H1 (cell line): ENCODE measurements around the gene RGL3. TPM values are rescaled to one million over a fixed set of nuclear protein-coding genes. Genes with fewer than 3 reads are reported as not detected.

Source experiments
- CTCF ChIA-PET: fragments of 300-600 bp; sonication (Branson Sonifier 250); formaldehyde crosslinking; loops from one replicate; lab custom pipeline; 2021; ENCODE audit not compliant: partially characterized antibody; lab: Charles Lee
- POLR2A ChIA-PET: fragments of 300-600 bp; sonication (Branson Sonifier 250); formaldehyde crosslinking; loops from one replicate; lab custom pipeline; 2021; ENCODE audit warnings: inconsistent platforms; ENCODE audit not compliant: partially characterized antibody; lab: Charles Lee
- DNase-seq, 2 experiments: peaks; one replicate each; pipeline versions ENCODE4 v3.0.0 to v3.0.0-alpha.2; 2010 to 2022; ENCODE audit warnings: low spot score in 2 of 2, low read depth in 1 of 2, mixed read lengths in 1 of 2
- FAIRE-seq: peaks from 2 replicates; lab custom pipeline; 2011; peaks lifted over from hg19 to GRCh38; lab: Jason Lieb, UNC
- H2AFZ ChIP-seq: 2 replicates; pipeline ENCODE4 v1.8.1; 2012; ENCODE audit warnings: low read length, inconsistent platforms
- H2AK5ac ChIP-seq: 2 replicates; pipeline ENCODE4 v1.6.1; 2013; ENCODE audit warnings: low read depth, low read length
- H2BK120ac ChIP-seq: replicated peaks from 2 replicates; pipeline ENCODE3; 2013; ENCODE audit warnings: low read depth, low read length, inconsistent platforms
- H2BK12ac ChIP-seq: 2 replicates; pipeline ENCODE4 v1.6.1; 2013; ENCODE audit warnings: low read depth, low read length
- H2BK15ac ChIP-seq: 2 replicates; pipeline ENCODE4 v1.6.1; 2013; ENCODE audit warnings: low read length
- H2BK20ac ChIP-seq: 2 replicates; pipeline ENCODE4 v1.6.1; 2013; ENCODE audit warnings: low read length
- H2BK5ac ChIP-seq: 2 replicates; pipeline ENCODE4 v1.6.1; 2013; ENCODE audit warnings: low read depth, low read length
- H3K14ac ChIP-seq: 2 replicates; pipeline ENCODE4 v1.6.1; 2013; ENCODE audit warnings: inconsistent platforms; ENCODE audit not compliant: insufficient read length
- H3K18ac ChIP-seq: 2 replicates; pipeline ENCODE4 v1.6.1; 2013; ENCODE audit warnings: low read length; ENCODE audit errors: extremely low read depth
- H3K23ac ChIP-seq: 2 replicates; pipeline ENCODE4 v1.6.1; 2013; ENCODE audit warnings: inconsistent platforms; ENCODE audit not compliant: insufficient read length
- H3K23me2 ChIP-seq: 2 replicates; pipeline ENCODE4 v1.6.1; 2013; ENCODE audit warnings: low read depth, low read length
- H3K27ac ChIP-seq: 2 replicates; pipeline ENCODE4 v1.6.1; 2011; ENCODE audit warnings: low read depth, low read length, inconsistent platforms
- H3K27me3 ChIP-seq, 4 experiments: replicated peaks in 1 of 4; 1 replicate in 1 of 4; 2 replicates in 3 of 4; pipeline versions ENCODE4 v1.6.1 to v1.8.1; 2011 to 2013; ENCODE audit warnings: low read length in 3 of 4, mild to moderate bottlenecking in 3 of 4, inconsistent platforms in 2 of 4, mixed read lengths in 2 of 4, moderate library complexity in 1 of 4; ENCODE audit not compliant: control insufficient read depth in 3 of 4, insufficient read depth in 3 of 4; ENCODE audit errors: extremely low read depth in 1 of 4
- H3K36me3 ChIP-seq, 4 experiments: 2 replicates each; pipeline versions ENCODE4 v1.6.1 to v1.8.1; 2011 to 2013; ENCODE audit warnings: mild to moderate bottlenecking in 4 of 4, low read length in 3 of 4, moderate library complexity in 2 of 4, control low read depth in 1 of 4, inconsistent platforms in 1 of 4; ENCODE audit not compliant: insufficient read depth in 4 of 4, control insufficient read depth in 2 of 4
- H3K4ac ChIP-seq: replicated peaks from 2 replicates; pipeline ENCODE3; 2013; ENCODE audit warnings: low read length, low read depth, mixed read lengths, inconsistent platforms; ENCODE audit not compliant: insufficient read length
- H3K4me1 ChIP-seq, 4 experiments: replicated peaks in 1 of 4; 1 replicate in 1 of 4; 2 replicates in 3 of 4; pipeline versions ENCODE4 v1.6.1 to v1.8.1; 2011 to 2013; ENCODE audit warnings: low read length in 3 of 4, inconsistent platforms in 2 of 4, mixed read lengths in 1 of 4; ENCODE audit not compliant: insufficient read depth in 4 of 4, control insufficient read depth in 3 of 4
- H3K4me2 ChIP-seq, 2 experiments: 2 replicates each; pipeline versions ENCODE4 v1.6.1 to v1.8.1; 2011 to 2013; ENCODE audit warnings: low read depth in 2 of 2, low read length in 2 of 2, control low read depth in 1 of 2, inconsistent platforms in 1 of 2, mild to moderate bottlenecking in 1 of 2; ENCODE audit not compliant: insufficient read depth in 1 of 2
- H3K4me3 ChIP-seq, 4 experiments: fragments of 200-600, 300-600 bp in 1 of 4; sonication (generic), shearing (Covaris generic), sonication (Bioruptor Twin) in 1 of 4; 2 replicates each; pipeline versions ENCODE4 v1.5.1 to v1.8.1; 2011 to 2016; ENCODE audit warnings: low read length in 4 of 4, low read depth in 3 of 4, control low read depth in 2 of 4, inconsistent platforms in 2 of 4, mild to moderate bottlenecking in 2 of 4, mixed read lengths in 1 of 4, moderate library complexity in 1 of 4; ENCODE audit not compliant: insufficient read depth in 2 of 4; ENCODE audit errors: extremely low read depth in 1 of 4
- H3K56ac ChIP-seq: replicated peaks from 2 replicates; pipeline ENCODE3; 2013; ENCODE audit warnings: low read depth, mild to moderate bottlenecking, mixed read lengths, low read length, inconsistent platforms; ENCODE audit not compliant: insufficient read length
- H3K79me1 ChIP-seq: 2 replicates; pipeline ENCODE4 v1.6.1; 2013; ENCODE audit warnings: low read depth, low read length, control low read depth
- H3K79me2 ChIP-seq, 2 experiments: 2 replicates each; pipeline versions ENCODE4 v1.6.1 to v1.8.1; 2012 to 2013; ENCODE audit warnings: low read length in 2 of 2, mild to moderate bottlenecking in 2 of 2, inconsistent platforms in 1 of 2; ENCODE audit not compliant: insufficient read depth in 2 of 2, control insufficient read depth in 1 of 2
- H3K9ac ChIP-seq, 4 experiments: replicated peaks in 1 of 4; 1 replicate in 1 of 4; 2 replicates in 3 of 4; pipeline versions ENCODE4 v1.6.1 to v1.8.1; 2011 to 2013; ENCODE audit warnings: low read depth in 3 of 4, low read length in 3 of 4, control low read depth in 2 of 4, mild to moderate bottlenecking in 2 of 4, moderate library complexity in 2 of 4, inconsistent platforms in 1 of 4; ENCODE audit errors: extremely low read depth in 1 of 4
- H3K9me3 ChIP-seq, 2 experiments: 2 replicates each; pipeline versions ENCODE4 v1.6.1 to v1.8.1; 2012 to 2013; ENCODE audit warnings: mild to moderate bottlenecking in 2 of 2, moderate library complexity in 2 of 2, control low read depth in 1 of 2, inconsistent platforms in 1 of 2, low read depth in 1 of 2, low read length in 1 of 2, mixed read lengths in 1 of 2; ENCODE audit not compliant: insufficient read depth in 2 of 2
- H4K20me1 ChIP-seq, 2 experiments: replicated peaks in 1 of 2; 2 replicates each; pipeline versions ENCODE3 to v1.8.1; 2011 to 2013; ENCODE audit warnings: inconsistent platforms in 2 of 2, low read length in 2 of 2, mild to moderate bottlenecking in 1 of 2; ENCODE audit not compliant: insufficient read depth in 2 of 2, control insufficient read depth in 1 of 2
- H4K5ac ChIP-seq: 2 replicates; pipeline ENCODE4 v1.6.1; 2013; ENCODE audit warnings: low read length, low read depth, mixed read lengths, inconsistent platforms; ENCODE audit not compliant: insufficient read length
- H4K8ac ChIP-seq: 2 replicates; pipeline ENCODE4 v1.8.0; 2013; ENCODE audit warnings: mild to moderate bottlenecking, moderate library complexity, low read length, inconsistent platforms; ENCODE audit not compliant: insufficient read depth; ENCODE audit errors: extremely low read depth
- H4K91ac ChIP-seq: replicated peaks from 2 replicates; pipeline ENCODE3; 2013; ENCODE audit warnings: low read length, mixed read lengths, inconsistent platforms; ENCODE audit not compliant: insufficient read length
- BACH1 ChIP-seq: IDR thresholded peaks from 2 replicates; pipeline ENCODE4 v1.6.1; 2012; ENCODE audit warnings: low read length, improper control_type of control experiment
- BCL11A ChIP-seq, 2 experiments: IDR thresholded peaks; one replicate each; pipeline ENCODE4 v1.6.1; 2011; ENCODE audit warnings: low read depth in 2 of 2, low read length in 2 of 2, mild to moderate bottlenecking in 2 of 2
- CREB1 ChIP-seq: IDR thresholded peaks from 2 replicates; pipeline ENCODE4 v1.6.1; 2012; ENCODE audit warnings: inconsistent platforms
- MAFK ChIP-seq: IDR thresholded peaks from 2 replicates; pipeline ENCODE4 v1.6.1; 2012; ENCODE audit warnings: low read depth, mild to moderate bottlenecking, improper control_type of control experiment, low read length
- PHF8 ChIP-seq: fragments of 200-600 bp; sonication (generic); conservative IDR thresholded peaks from 2 replicates; pipeline ENCODE4 v1.7.1; 2012; ENCODE audit warnings: low read depth, mild to moderate bottlenecking, inconsistent platforms, low read length, moderate library complexity
- POLR2A ChIP-seq, 2 experiments: IDR thresholded peaks; 1 replicate in 1 of 2; 2 replicates in 1 of 2; pipeline ENCODE4 v1.6.1; 2011; ENCODE audit warnings: low read depth in 2 of 2, low read length in 2 of 2, mild to moderate bottlenecking in 2 of 2; ENCODE audit errors: control extremely low read depth in 1 of 2
- RFX5 ChIP-seq: IDR thresholded peaks from 2 replicates; pipeline ENCODE4 v1.6.1; 2011; ENCODE audit warnings: low read depth, low read length, improper control_type of control experiment, borderline replicate concordance
- SIN3A ChIP-seq, 2 experiments: IDR thresholded peaks in 1 of 2; conservative IDR thresholded peaks in 1 of 2; 2 replicates each; pipeline ENCODE4 v1.6.1; 2011 to 2012; ENCODE audit warnings: low read length in 2 of 2, improper control_type of control experiment in 1 of 2, low read depth in 1 of 2, mild to moderate bottlenecking in 1 of 2
- SP2 ChIP-seq: IDR thresholded peaks from 2 replicates; pipeline ENCODE4 v1.6.1; 2012; ENCODE audit warnings: mild to moderate bottlenecking, low read length, inconsistent platforms
- TAF7 ChIP-seq: optimal IDR thresholded peaks from 2 replicates; pipeline ENCODE3; 2011; ENCODE audit warnings: low read depth, mild to moderate bottlenecking, inconsistent platforms, low read length, moderate library complexity, borderline replicate concordance
- TEAD4 ChIP-seq: IDR thresholded peaks from 2 replicates; pipeline ENCODE4 v1.6.1; 2012; ENCODE audit warnings: low read depth, low read length, inconsistent platforms, mixed read lengths
- WGBS, 2 experiments: shearing (Covaris generic) in 1 of 2; methylation state at CpG; one replicate each; pipeline versions ENCODE4 v1.1.6 to v1.1.7; 2013 to 2015; ENCODE audit warnings: low lambda C conversion rate in 2 of 2, mixed read lengths in 2 of 2, inconsistent platforms in 1 of 2, low coverage in 1 of 2, missing lambda C conversion rate in 1 of 2; ENCODE audit not compliant: insufficient replicate concordance in 2 of 2, insufficient coverage in 1 of 2, insufficient read length in 1 of 2; ENCODE audit errors: extremely low coverage in 1 of 2, missing lambda C conversion rate in 1 of 2; 5-methylcytosine and 5-hydroxymethylcytosine counted together
- polyA plus RNA-seq, 7 experiments: library from polyadenylated mRNA; depleted of rRNA in 3 of 7; stranded (reverse) in 5 of 7; unstranded in 2 of 7; fragments of >200 nt in 5 of 7; fragments of 200-250 nt in 2 of 7; gene quantifications; 1 replicate in 5 of 7; 2 replicates in 1 of 7; 4 replicates in 1 of 7; pipeline versions ENCODE4 v1.2.1 to v1.2.3, GENCODE V29; 2011 to 2013; ENCODE audit warnings: missing spikeins in 2 of 7, mixed read lengths in 2 of 7
- total RNA-seq: library from RNA; stranded (reverse); fragmentation: NEBNext Ultra II Directional; extraction: Animal tissue kit (Norgen Biotek cat#: 25700); gene quantifications from 2 replicates; pipeline ENCODE4 v1.2.1, GENCODE V29; 2021
- TF ChIP-seq, protein P1 (sequence below): IDR thresholded peaks from 2 replicates; pipeline ENCODE4 v1.6.1; 2012; ENCODE audit warnings: inconsistent platforms

Gene RGL3
- total and polyA plus RNA-seq, 2 of the 8 experiments (the other 6 are each of a cell fraction or from before 2014, with no cell fraction given), result 36.9 to 40.9 TPM

DNA sequence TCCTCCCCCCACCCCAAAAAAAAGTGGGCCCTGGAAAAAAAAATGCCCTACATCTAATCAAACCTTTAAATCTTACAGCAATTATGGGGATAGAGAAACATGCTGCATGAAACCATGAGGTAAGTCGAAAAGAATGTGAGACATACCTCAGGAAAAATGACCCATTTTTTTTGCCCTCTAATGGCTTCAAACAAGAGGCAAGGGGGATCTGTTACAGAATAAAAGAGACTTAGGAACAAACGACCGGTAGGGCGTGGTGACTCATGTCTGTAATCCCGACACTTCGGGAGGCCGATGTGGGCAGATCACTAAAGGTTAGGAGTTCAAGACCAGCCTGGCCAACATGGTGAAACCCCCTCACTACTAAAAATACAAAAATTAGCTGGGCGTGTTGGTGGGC lies 8.4 kb downstream of the RGL3 start:
- Histone ChIP-seq H4K5ac (no peak overlapping the region), H2AK5ac (no peak overlapping the region), H3K4me1 (peaks cover 0 to 6% (median under 1%) of the 10 kb centered on the region in 4 experiments; a peak in 4 of 7 replicates), H4K8ac (no peak overlapping the region), H4K91ac (no peak overlapping the region), H3K23me2 (peaks cover 1% of the 10 kb centered on the region; the same call in 1 of the 2 replicates), H2BK20ac (no peak overlapping the region), H2BK12ac (no peak overlapping the region), H2BK15ac (no peak overlapping the region), H3K79me1 (no peaks in the 10 kb centered on the region), H3K18ac (no peak overlapping the region), H3K27me3 (no peaks in the 10 kb centered on the region), H3K4ac (no peak overlapping the region), H3K9ac (no peak overlapping the region), H2BK120ac (no peak overlapping the region), H3K56ac (no peak overlapping the region), H3K4me2 (no peak overlapping the region), H2AFZ (no peak overlapping the region), H2BK5ac (no peak overlapping the region), H3K79me2 (no peaks in the 10 kb centered on the region), H3K14ac (no peak overlapping the region), H3K36me3 (peaks cover 0 to 7% (median 1%) of the 10 kb centered on the region in 4 experiments; a peak in 4 of 8 replicates), H3K4me3 (no peak overlapping the region), H3K9me3 (no peaks in the 10 kb centered on the region), H3K27ac (no peak overlapping the region), H3K23ac (no peak overlapping the region), H4K20me1 (peaks cover 0 to 2% of the 10 kb centered on the region in 2 experiments)
- WGBS, 2 experiments, result 82% methylated on average over 8 of the region's 8 CpGs; no CpG with 5 or more reads in 1 of the 2 experiments
- ChIA-PET POLR2A (interaction anchor here (1.2 kb wide), 1 partner anchor 13 kb away, joined by 5 read pairs; no protein-coding TSS in a partner anchor), CTCF (interaction anchor here (0.6 to 1.5 kb wide), 3 partner anchors 28 to 57 kb away, joined by 4 to 5 read pairs (median 4); no protein-coding TSS in a partner anchor)
- DNase-seq (no peak), FAIRE-seq (no peak)
- TF ChIP-seq BCL11A (IDR thresholded peaks at IDR 0.05; ENCODE audit: low read depth in 2 of 2, low read length in 2 of 2) (no peak), PHF8 (no peak), TAF7 (no peak), TEAD4 (no peak), RFX5 (no peak), SP2 (no peak), SIN3A (conservative IDR thresholded peaks at IDR 0.05 in 1 of 2, IDR thresholded peaks at IDR 0.05 in 1 of 2; ENCODE audit: low read depth in 1 of 2, low read length in 2 of 2) (no peak), MAFK (no peak), CREB1 (no peak), POLR2A (IDR thresholded peaks at IDR 0.05; ENCODE audit: control extremely low read depth in 1 of 2, low read depth in 2 of 2, low read length in 2 of 2) (no peak), BACH1 (no peak)
- TF ChIP-seq, protein P1, sequence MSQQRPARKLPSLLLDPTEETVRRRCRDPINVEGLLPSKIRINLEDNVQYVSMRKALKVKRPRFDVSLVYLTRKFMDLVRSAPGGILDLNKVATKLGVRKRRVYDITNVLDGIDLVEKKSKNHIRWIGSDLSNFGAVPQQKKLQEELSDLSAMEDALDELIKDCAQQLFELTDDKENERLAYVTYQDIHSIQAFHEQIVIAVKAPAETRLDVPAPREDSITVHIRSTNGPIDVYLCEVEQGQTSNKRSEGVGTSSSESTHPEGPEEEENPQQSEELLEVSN, result no peak
